NT2/D1 (cell line): ENCODE measurements around the gene HS6ST2.

Experiments used
- SUZ12 ChIP-seq: IDR thresholded peaks from 2 replicates; pipeline ENCODE4 v1.6.1; 2011; ENCODE audit not compliant: insufficient read length, insufficient read depth; ENCODE audit errors: extremely low read depth
- YY1 ChIP-seq: IDR thresholded peaks from 2 replicates; pipeline ENCODE4 v1.6.1; 2011; ENCODE audit not compliant: insufficient read length, insufficient read depth
- ZNF274 ChIP-seq: IDR thresholded peaks from 2 replicates; pipeline ENCODE4 v1.6.1; 2011; ENCODE audit warnings: mild to moderate bottlenecking, low read depth, low read length

DNA sequence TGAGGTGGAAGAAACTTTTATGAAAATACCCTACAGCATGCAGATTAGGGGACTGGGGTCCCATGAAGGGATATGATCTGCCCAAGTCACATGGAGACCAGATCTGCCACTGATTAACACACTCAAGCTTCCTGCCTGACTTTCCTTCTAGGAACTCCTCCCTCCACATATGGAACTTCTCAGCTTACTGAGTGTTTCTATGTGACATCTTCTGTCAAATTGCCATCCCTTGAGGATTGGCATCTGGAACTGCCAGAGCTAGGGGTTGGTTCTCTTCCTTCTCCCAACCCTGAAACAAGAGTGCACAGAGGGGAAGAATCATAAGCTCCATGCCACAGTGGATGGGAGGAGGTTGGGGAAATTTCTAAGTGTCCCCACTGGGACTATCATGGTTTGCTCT, 319.0 kb downstream of the HS6ST2 start:
- TF ChIP-seq YY1, result no peak
- no peak for TF ChIP-seq ZNF274
- no peak for TF ChIP-seq SUZ12
